ENCODE measurements around the gene KCNAB2.

Gene KCNAB2

DNA sequence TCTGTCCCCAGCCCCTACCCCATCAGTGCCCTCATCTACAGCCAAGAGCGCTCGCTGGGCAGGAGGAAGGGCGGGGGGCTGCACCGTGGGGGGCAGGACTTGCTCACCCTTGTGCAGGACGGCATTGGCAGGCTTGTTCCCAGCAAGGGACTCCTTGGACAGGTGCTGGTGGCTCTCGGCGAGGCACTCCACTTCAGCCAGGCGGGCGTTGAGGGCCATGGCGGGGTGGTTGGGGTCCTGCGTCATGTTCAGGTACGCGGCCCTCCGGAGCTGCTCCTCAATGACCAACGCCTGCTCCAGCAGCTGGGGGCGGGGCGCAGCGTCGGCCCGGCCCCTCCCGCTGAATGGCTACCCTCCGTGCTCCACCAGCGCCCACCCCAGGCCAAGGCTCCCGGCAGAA lies 64.0 kb downstream of the KCNAB2 start:
- DNase-seq (ENCODE audit: low read depth): no peak

DNA sequence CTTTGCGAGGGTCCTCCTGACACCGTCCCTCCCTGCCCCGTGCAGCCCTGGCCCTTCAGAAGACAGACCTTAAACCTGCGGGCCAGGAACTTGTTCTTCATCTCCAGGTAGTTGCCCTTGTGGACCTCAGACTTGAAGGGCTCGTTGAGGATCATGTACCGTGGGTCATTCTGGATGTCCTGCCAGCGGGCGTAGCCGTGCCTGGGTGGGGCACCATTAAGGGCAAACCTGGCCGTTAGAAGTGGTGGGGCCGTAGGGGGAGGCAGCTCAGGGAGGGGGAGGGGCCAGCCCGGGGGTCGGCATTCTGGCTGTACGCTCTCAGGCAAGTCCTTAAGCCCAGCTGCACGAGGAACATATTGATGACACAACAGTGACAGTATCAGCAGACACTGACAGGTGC lies 64.6 kb downstream of the KCNAB2 start:
- no peak for DNase-seq (ENCODE audit: low read depth)

DNA sequence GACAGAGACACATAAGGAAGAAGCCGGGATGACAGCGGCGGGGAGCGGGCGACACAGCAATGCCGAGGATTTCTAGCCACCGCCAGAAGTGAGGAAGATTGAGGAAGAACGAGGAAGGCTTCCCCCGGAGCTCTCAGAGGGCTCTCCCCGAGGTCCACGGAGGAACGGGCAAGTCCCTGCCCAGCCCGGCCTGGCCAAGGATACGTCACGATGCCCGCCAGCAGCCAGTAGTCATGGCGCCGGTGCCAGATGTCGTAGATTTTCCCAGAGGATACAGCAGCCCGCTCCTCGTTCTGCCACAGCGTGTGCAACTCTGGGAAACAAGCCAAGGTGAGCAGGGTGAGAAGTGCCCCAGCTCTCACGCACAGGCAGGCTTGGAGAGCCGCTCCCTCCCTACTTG lies 65.9 kb downstream of the KCNAB2 start:
- DNase-seq (ENCODE audit: low read depth): no peak

DNA sequence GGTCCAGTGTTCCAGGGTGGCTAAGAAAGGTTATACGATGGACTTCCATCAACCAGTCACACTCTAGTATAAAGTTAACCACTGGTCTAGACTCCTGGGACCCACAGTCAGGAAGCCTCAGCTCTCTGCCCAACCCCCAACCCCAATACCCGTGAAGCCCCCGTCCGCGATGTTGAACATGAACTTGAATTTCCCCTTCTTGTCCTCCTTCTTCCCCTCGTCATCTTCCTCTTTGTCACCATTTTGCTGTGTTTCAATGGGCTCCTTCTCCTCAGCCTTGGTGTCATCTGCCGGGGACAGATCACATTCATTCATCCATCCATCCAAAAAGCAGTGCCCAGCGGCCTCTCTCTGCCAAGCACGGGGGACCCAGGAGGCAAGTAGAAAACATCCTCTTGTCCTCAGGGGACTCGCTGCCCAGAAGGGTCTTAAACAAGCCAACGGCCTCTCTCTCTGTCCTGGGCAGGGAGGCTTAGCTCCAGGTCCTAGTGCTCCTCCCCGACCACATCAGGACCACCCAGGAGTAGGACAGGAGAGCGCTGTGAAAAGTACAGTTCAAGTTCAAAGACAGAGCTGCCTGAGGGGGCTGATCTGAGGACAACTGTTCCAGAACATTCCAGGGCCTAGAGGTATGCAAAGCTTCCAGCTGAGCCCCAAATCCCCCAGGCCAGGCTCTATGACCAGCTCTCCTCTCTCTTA lies 66.5 kb downstream of the KCNAB2 start:
- DNase-seq (ENCODE audit: low read depth): no peak

DNA sequence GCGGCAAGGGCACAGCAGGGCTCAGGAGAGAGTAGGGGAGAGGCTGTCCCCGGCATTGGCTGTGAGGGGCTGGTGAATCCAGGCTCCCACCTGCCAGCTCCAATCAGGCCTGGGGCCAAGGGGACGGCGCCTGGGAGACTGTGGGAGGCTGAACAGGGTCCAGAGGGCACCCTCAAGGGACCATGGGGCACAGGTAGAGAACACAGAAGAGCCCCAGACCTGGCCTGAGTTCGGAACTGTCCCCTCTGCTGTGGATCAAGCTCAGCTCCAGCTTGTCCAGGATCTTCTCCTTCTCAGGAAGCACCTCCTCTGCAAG lies 67.0 kb downstream of the KCNAB2 start:
- no peak for DNase-seq (ENCODE audit: low read depth)

DNA sequence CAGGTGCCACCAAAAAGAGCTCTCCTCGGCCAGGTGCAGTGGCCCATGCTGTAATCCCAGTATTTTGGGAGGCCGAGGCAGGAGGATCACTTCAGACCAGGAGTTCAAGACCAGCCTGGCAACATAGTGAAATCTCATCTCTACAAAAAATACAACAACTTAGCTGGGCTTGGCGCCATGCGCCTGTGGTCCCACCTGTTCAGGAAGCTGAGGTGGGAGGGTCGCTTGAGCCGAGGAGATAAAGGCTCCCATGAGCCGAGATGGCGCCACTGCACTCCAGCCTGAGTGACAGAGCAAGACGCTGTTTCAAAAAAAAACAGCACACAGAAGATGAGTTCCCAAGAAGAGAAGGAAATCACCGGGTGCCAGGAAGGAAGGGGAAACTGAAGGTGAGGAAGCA lies 67.4 kb downstream of the KCNAB2 start:
- DNase-seq (ENCODE audit: low read depth): no peak

DNA sequence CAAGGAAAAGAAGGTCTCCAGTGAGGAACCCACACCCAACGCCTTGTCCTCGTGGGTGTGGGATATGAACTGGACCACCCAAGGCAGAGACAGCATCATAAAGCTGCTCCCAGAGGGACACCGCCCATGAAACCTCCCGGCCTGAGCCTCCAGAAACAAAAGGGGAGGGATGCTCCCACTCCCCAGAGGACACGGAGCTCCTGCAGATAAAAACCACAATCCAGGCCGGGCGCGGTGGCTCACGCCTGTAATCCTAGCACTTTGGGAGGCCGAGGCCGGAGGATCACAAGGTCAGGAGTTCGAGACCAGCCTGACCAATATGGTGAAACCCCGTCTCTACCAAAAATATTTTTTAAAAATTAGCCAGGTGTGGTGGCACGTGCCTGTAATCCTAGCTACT lies 68.1 kb downstream of the KCNAB2 start:
- no peak for DNase-seq (ENCODE audit: low read depth)

DNA sequence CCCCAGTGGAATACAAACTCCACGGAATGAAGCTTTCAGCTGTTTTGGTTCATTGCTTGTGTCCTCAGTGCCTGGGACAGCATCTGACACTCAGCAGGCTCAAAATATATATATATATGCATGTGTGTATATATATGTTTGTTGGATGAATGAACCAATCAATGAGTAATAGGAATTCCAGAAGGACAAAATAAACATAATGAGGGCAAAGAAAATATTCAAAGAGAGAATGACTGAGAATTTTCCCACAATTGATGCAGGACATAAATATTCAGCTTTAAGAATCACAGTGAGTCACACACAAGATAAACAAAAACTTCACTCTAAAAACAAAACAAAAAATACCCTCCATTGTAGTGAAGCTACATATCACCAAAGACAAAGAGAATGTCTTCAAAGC lies 70.4 kb downstream of the KCNAB2 start:
- no peak for DNase-seq (ENCODE audit: low read depth)

DNA sequence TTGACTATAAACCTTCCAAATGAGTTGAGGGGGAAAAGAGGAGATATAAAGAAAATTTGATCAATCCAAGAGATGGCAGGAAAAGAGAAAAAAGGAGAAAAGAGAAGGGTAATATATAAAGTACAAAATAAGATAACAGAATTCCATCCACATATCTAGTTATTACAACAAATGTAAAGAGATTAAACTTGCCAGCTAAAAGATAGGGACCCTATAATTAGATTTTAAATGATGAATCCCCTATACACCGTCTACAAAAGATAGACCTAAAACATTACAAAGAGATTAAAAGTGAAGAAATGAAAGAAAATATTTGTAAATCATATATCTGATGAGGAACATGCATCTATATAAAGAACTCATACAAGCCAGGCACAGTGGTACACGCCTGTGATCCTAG lies 71.4 kb downstream of the KCNAB2 start:
- DNase-seq (ENCODE audit: low read depth): no peak

DNA sequence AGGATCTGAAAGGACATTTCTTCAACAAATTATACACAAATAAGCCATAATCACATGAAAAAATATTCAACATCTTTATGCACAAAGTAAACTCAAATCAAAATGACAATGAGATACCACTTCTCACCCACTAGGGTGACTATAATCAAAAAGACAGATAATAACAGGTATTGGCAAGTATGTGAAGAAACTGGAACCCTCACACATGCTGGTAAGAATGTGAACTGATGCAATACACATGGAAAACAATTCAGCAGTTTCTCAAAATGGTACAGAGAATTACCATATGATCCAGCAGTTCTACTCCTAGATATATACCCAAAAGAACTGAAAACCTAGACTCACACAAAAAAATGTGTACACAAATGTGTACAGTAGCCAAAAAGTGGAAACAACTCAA lies 71.9 kb downstream of the KCNAB2 start:
- DNase-seq (ENCODE audit: low read depth): no peak

DNA sequence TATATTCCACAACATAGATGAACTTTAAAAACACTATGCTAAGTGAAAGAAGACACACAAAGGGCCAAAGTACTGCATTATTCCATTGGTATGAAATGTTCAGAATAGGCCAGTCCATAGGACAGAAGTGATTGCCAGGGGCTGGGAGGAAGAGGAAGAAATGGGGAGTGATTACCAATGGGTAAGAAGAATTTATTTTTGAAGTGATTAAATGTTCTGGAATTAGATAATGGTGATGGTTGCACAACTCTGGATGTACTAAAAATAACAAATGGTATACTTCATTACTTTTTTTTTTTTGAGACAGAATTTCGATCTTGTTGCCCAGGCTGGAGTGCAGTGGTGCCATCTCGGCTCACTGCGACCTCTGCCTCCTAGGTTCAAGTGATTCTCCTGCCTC lies 72.7 kb downstream of the KCNAB2 start:
- no peak for DNase-seq (ENCODE audit: low read depth)

DNA sequence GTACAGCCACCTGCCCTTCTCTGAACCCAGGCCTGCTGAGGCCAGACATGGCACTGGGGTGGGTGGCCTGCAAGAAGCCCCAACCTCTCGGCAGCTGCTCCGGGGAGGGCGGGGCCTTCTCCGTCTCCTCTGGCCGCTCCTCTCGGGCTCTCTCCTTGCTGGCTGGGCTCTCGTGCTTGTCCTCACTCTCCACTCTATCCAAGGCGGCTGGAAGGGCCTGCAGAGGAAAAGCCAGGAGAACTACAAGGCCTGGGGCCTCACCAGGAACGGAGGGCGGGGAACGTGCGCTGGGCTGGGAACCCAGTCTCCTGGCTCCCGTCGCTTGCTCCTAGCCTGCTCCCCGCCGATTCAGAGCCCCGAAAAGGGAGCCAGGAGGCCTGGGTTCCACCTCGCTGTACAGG lies 75.3 kb downstream of the KCNAB2 start:
- DNase-seq (ENCODE audit: low read depth): no peak

DNA sequence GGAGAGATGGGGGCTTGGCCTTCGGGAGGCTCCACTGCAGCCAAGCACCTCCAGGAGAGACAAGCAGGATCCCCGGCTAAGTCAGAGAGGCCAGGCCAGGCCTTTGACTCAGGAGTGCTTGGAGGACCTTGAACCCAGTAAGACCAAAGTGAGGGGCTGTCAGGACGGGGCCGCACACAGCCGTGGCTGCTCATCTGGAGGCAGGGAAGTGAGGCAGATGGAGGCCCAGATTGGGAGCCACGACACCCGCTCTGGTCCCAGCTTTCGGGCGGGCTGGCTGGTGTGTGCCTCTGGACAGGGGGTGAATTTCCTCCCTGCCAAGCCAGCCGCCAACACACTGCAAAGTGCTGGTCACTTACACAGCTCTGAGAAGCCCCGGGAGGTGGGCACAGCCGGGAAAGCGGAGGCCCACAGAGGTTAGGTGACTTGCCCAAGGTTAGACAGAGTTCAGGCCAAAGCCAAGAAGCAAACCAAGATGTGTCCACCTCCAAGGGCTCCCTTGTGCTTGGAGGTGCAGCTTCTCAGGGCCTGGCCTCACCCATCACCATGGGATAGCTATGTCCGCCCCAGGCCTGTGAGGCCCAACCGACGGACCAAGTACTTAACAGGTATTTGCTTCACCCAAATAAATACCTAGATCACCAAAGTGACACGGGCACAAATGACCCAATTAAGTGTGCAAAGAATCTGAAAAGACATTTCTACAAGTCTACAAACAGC lies 76.1 kb downstream of the KCNAB2 start:
- no peak for DNase-seq (ENCODE audit: low read depth)

DNA sequence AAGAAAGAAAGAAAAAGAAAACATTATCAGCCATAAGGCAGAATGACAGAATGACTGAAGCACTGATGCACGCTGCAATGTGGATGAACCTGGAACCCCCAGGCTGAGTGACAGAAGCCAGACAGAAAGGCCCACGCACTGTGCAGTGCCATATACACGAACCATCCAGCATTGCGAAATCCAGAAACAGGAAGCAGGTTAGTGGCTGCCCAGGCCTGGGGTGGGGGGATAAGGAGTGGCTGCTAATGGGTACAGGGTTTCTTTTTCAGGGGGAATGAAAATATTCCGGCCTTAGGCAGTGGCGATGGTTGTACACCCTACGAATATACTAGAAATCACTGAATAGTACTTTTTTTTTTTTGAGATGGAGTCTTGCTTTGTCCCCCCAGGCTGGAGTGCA lies 77.4 kb downstream of the KCNAB2 start:
- DNase-seq (ENCODE audit: low read depth): no peak

DNA sequence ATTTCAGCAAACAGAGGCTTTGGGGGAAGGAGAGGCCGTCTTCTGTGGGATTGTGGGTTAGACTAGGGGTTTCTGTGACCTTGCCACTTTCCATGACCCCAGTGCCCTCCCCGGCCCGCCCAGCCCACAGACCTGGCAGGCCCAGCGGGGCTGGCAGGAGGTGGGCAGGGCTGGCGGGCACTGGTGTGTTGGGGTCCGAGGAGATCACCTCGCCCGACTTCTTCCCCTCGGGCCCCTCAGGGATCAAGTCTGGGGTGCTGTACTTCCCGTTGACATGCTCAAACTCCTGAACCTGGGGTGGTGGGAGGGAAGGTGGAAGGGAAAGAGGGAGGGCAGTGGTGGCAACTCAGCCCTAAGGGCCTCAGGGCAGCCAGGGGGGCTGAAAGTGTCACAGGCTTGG lies 78.1 kb downstream of the KCNAB2 start:
- no peak for DNase-seq (ENCODE audit: low read depth)

DNA sequence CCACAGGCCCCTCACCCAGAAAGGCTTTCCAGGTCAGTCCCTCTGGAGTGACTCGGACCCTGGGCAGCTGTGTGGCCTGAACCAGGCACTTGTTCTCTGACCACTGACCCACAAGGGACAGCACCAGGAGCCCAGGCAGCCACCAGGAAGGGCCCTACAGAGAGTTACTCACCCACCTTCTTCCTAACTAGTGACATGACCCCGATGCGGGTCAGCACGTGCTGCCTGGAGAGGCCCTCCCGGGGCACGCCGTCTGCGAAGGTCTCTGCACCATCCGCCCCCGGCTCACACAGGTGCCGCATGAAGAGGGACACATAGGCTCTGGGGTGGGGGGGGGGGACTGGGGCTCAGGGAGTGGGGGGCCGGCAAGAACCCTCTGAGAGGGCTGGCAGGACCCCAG lies 78.7 kb downstream of the KCNAB2 start:
- DNase-seq (ENCODE audit: low read depth): no peak

DNA sequence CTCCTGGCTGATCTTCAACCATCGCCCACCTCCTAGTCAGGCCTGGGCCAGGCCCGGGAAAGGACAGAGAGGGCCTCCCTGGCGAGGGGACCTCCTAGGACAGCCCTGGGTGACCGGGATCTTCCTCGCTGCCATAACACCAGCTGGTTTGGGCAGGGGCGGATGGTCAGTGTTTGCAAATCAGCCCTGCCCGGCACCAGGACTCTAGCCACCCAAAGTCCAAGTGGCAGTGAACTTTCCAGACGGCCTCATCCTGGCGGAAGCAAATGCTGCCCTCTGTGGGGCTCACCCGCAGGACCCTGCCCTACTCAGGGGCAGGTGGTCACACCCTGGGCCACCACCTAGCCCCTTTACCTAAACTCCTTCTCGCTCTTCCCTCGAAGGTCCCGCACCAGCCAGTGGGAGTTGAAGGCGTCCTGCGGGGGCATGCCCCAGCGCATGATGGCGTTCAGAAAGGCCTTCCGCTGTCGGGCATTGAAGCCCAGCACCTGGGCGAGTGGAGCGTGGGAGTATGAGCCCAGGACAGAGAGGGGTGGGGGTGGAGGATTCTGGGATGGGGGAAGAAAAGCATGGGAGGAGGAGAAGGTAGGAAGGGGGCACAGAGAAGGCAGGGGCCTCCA lies 79.2 kb downstream of the KCNAB2 start:
- DNase-seq (ENCODE audit: low read depth): no peak

DNA sequence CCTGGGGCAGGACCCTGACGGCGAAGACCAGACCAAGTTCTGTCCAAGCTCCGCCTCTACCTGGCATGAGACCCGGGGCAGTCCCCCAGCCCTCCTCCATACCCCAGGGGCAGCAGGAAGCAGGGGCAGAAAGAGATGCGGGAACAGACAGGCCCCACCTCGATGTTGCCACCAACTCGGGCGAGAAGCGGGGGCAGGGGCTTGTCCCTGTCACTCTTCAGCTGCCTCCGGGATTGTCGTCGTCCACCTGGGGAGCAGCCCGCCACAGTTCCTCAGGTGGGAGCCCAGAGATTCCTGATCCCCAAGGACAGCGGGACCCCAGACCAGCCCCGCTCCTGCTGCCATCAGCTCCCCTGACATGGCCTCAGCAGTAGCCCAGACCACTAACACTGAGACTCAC lies 79.7 kb downstream of the KCNAB2 start:
- DNase-seq (ENCODE audit: low read depth): no peak

DNA sequence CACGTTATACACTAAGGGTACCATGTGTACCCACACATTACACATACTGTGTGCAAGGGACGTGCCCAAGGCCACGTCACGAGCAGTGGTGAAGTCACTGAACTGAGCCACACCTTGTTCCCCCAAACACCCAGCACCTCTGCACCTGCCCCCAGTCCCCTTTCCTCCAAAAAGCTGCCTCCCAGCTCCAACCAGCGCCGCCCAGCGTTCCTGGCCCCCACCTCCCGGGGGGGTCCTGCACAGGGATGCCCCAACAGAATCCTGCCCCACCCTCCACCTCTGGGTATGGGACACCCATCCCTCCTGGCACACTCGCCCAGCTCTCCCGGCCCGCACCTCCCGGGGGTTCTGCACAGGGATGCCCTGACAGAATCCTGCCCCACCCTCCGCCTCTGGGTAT lies 80.3 kb downstream of the KCNAB2 start:
- no peak for DNase-seq (ENCODE audit: low read depth)

DNA sequence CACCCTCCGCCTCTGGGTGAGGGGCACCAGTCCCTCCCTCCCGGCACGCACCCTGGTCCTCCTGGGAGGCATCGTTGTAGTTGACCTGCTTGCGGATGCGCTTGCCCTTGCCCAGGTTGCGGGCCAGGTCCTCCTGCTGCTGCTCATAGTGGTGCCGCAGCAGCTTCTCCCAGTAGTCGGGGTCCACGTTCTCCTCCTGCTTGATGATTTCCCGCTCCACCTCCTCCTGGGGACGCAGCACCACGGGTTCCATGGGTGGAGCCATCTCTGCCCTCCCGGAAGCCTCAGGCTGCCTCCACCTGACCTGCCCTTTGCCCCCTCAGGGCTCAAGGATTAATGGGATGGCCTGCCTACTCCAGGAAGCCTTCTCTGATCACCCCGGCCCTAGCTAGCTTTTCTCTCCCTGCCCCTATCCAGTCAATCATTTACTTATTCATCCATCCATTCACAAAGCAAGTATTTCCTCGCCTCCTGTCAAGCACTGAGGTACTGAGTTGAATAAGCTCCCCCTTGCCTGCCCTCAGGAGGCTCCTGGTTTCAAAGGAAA lies 80.9 kb downstream of the KCNAB2 start:
- no peak for DNase-seq (ENCODE audit: low read depth)

DNA sequence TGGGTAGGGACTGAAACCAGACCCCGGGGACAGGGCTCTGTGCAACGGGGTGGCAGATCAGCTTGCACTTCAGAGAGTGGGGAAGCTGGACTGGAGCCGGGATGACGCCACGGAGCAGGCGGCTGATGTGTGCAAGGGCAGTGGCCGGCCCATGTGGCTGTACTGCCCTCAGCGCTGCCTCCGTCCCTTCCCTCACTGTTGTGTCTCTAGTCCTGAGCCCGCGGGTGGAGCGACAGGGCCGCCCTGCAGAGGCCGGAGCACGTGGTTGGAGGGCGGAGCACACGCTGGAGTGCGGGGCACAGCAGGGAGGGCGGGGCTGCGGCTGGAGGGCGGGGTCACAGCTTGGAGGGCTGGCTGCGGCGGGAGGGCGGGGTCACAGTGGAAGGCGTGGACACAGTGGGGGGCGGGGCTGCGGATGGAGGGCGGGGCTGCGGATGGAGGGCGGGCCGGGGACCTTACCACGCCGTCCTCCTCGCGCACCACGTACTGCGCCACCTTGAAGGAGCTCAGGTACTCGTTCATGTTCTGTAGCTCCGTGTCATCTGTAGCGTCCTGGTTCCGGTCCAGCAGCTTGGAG lies 82.0 kb downstream of the KCNAB2 start:
- DNase-seq (ENCODE audit: low read depth): no peak

DNA sequence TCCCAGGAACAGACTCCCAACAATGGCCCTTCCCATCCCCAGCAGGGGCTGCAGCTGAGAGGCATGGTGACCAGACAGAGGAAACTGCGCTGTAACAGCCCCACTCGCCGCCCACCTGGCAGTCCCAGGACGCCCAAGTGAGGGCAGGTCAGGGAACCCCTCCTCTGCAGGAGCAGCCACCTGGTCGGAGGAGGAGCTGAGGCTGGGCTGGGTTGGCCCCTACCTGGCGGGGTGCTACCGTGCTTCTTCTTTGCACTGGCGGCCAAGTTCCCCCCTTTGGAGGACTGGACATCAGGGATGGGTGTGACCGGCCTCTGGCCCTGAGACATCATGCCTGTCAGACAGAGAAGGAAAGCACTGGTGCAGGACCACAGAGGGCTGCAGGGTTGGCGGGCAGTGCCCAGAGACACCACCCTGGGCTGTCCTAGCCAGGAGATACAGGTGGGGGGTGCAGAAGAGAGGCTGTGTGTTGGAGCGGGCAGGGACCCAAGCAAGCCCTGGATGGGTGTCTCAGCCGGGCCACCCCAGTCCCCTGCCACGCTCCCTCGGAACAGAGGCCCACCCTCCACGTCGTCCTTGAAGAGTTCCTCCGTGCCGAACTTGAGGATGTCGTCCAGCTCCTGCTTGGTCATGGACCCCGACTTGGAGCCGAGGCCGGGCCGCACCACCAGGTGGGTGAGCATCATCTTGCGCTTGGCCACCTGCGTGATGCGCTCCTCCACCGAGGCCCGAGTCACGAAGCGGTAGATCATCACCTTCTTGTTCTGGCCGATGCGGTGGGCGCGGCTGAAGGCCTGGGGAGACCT lies 82.8 kb downstream of the KCNAB2 start:
- no peak for DNase-seq (ENCODE audit: low read depth)

All from HS-27A (cell line).